GM23338 (cell line): ENCODE data around the gene SLC25A17. TPM values are rescaled to one million over a fixed set of nuclear protein-coding genes. Genes with fewer than 3 reads are reported as not detected.

Experiments used
- ATAC-seq: fragments of 200-7000 bp; cut with Tn5 transposase; 3 replicates; pipeline ENCODE4 v1.9.1; 2020
- DNase-seq: peaks from one replicate; pipeline ENCODE4 v3.0.0-alpha.2; 2015; ENCODE audit warnings: low spot score
- H2AFZ ChIP-seq: fragments of 200-600 bp; sonication (generic); 2 replicates; pipeline ENCODE4 v1.8.0; 2016; ENCODE audit warnings: antibody characterized with exemption, mild to moderate bottlenecking, moderate library complexity
- H3F3A ChIP-seq: fragments of 200-600 bp; sonication (generic); replicated peaks from 2 replicates; pipeline ENCODE4 v1.8.0; 2017; ENCODE audit warnings: antibody characterized with exemption, mixed run types, low read depth
- H3K27ac ChIP-seq: fragments of 200-600 bp; sonication (generic); 2 replicates; pipeline ENCODE4 v1.6.1; 2016; ENCODE audit warnings: low read depth
- H3K27me3 ChIP-seq: fragments of 200-600 bp; sonication (generic); 2 replicates; pipeline ENCODE4 v1.8.0; 2016; ENCODE audit warnings: mild to moderate bottlenecking, mixed run types, moderate library complexity; ENCODE audit not compliant: insufficient read depth
- H3K36me3 ChIP-seq: fragments of 200-600 bp; sonication (generic); 2 replicates; pipeline ENCODE4 v1.8.0; 2016; ENCODE audit warnings: mild to moderate bottlenecking; ENCODE audit not compliant: insufficient read depth
- H3K4me1 ChIP-seq: fragments of 200-600 bp; sonication (generic); 2 replicates; pipeline ENCODE4 v1.8.0; 2016; ENCODE audit warnings: mild to moderate bottlenecking, moderate library complexity; ENCODE audit not compliant: insufficient read depth
- H3K4me2 ChIP-seq: fragments of 200-600 bp; sonication (generic); 2 replicates; pipeline ENCODE4 v1.7.1; 2017; ENCODE audit warnings: mixed run types
- H3K4me3 ChIP-seq: fragments of 200-600 bp; sonication (generic); 2 replicates; pipeline ENCODE4 v1.6.1; 2016; ENCODE audit warnings: mixed run types
- H3K79me2 ChIP-seq: fragments of 200-600 bp; sonication (generic); replicated peaks from 2 replicates; pipeline ENCODE4 v1.8.0; 2017; ENCODE audit warnings: mild to moderate bottlenecking; ENCODE audit not compliant: insufficient read depth
- H3K9me2 ChIP-seq: fragments of 200-600 bp; sonication (generic); 2 replicates; pipeline ENCODE4 v1.8.0; 2017; ENCODE audit not compliant: insufficient read depth
- H4K20me1 ChIP-seq: fragments of 200-600 bp; sonication (generic); replicated peaks from 2 replicates; pipeline ENCODE4 v1.8.0; 2017; ENCODE audit warnings: mild to moderate bottlenecking; ENCODE audit not compliant: insufficient read depth
- H3K27ac Mint-ChIP-seq: 2 replicates; pipeline ENCODE4 v1.8.0; 2020; ENCODE audit warnings: inconsistent platforms, mild to moderate bottlenecking, moderate library complexity, mixed read lengths
- H3K27me3 Mint-ChIP-seq: 3 replicates; pipeline ENCODE4 v1.8.0; 2022; ENCODE audit warnings: low read depth, mild to moderate bottlenecking, moderate library complexity, mixed read lengths, inconsistent platforms; ENCODE audit not compliant: insufficient read depth, poor library complexity
- H3K36me3 Mint-ChIP-seq: 3 replicates; pipeline ENCODE4 v1.8.0; 2021; ENCODE audit warnings: low read depth, mild to moderate bottlenecking, inconsistent platforms, moderate library complexity, mixed read lengths
- H3K4me1 Mint-ChIP-seq: 3 replicates; pipeline ENCODE4 v1.8.0; 2020; ENCODE audit warnings: mild to moderate bottlenecking, inconsistent platforms, mixed read lengths
- H3K4me3 Mint-ChIP-seq: 3 replicates; pipeline ENCODE4 v1.8.0; 2021; ENCODE audit warnings: moderate library complexity, mild to moderate bottlenecking, inconsistent platforms, mixed read lengths
- H3K9me3 Mint-ChIP-seq: 3 replicates; pipeline ENCODE4 v1.8.0; 2020; ENCODE audit warnings: moderate library complexity, mild to moderate bottlenecking, inconsistent platforms, mixed read lengths
- CTCF ChIP-seq, 2 experiments: fragments of 200-600 bp in 1 of 2; sonication (generic) in 1 of 2; conservative IDR thresholded peaks; 2 replicates each; pipeline versions ENCODE4 v1.5.1 to v1.6.1; 2016 to 2017; ENCODE audit warnings: antibody characterized with exemption in 2 of 2, low read depth in 2 of 2, mild to moderate bottlenecking in 2 of 2, moderate library complexity in 1 of 2
- ETS1 ChIP-seq: IDR thresholded peaks from 2 replicates; pipeline ENCODE4 v1.6.1; 2016; ENCODE audit warnings: antibody characterized with exemption
- EZH2phosphoT487 ChIP-seq: fragments of 200-600 bp; sonication (generic); IDR thresholded peaks from one replicate; pipeline ENCODE4 v1.8.1; 2018; ENCODE audit warnings: antibody characterized with exemption; ENCODE audit not compliant: unreplicated experiment
- JUNB ChIP-seq: IDR thresholded peaks from one replicate; pipeline ENCODE4 v1.6.1; 2016; ENCODE audit warnings: antibody characterized with exemption; ENCODE audit not compliant: unreplicated experiment
- NANOG ChIP-seq: IDR thresholded peaks from 2 replicates; pipeline ENCODE4 v1.6.1; 2016; ENCODE audit warnings: antibody characterized with exemption, borderline replicate concordance
- POLR2AphosphoS5 ChIP-seq: IDR thresholded peaks from 2 replicates; pipeline ENCODE4 v1.6.1; 2016; ENCODE audit warnings: antibody characterized with exemption, low read depth
- STAT1 ChIP-seq: IDR thresholded peaks from one replicate; pipeline ENCODE4 v1.6.1; 2016; ENCODE audit warnings: antibody characterized with exemption; ENCODE audit not compliant: unreplicated experiment
- polyA plus RNA-seq: library from polyadenylated mRNA; unstranded; fragments of >200 nt; fragmentation: Nextera tagmentation; extraction: Ambion mirVana; gene quantifications from 2 replicates; pipeline ENCODE4 v1.2.1, GENCODE V29; 2016
- total RNA-seq: library from RNA; depleted of rRNA; stranded (reverse); fragments of >200 nt; shearing (Covaris generic); gene quantifications from 2 replicates; pipeline ENCODE4 v1.2.3, GENCODE V29; 2014
- TF ChIP-seq, protein P1 (sequence below): fragments of 250-450 bp; sonication (Bioruptor Pico); IDR thresholded peaks from 2 replicates; pipeline ENCODE4 v1.5.0; 2020; ENCODE audit warnings: mild to moderate bottlenecking, moderate library complexity

SLC25A17 gene
- total and polyA plus RNA-seq, 2 experiments from 2014 or later = 35.4 to 43.6 TPM

- TF ChIP-seq, protein P1, sequence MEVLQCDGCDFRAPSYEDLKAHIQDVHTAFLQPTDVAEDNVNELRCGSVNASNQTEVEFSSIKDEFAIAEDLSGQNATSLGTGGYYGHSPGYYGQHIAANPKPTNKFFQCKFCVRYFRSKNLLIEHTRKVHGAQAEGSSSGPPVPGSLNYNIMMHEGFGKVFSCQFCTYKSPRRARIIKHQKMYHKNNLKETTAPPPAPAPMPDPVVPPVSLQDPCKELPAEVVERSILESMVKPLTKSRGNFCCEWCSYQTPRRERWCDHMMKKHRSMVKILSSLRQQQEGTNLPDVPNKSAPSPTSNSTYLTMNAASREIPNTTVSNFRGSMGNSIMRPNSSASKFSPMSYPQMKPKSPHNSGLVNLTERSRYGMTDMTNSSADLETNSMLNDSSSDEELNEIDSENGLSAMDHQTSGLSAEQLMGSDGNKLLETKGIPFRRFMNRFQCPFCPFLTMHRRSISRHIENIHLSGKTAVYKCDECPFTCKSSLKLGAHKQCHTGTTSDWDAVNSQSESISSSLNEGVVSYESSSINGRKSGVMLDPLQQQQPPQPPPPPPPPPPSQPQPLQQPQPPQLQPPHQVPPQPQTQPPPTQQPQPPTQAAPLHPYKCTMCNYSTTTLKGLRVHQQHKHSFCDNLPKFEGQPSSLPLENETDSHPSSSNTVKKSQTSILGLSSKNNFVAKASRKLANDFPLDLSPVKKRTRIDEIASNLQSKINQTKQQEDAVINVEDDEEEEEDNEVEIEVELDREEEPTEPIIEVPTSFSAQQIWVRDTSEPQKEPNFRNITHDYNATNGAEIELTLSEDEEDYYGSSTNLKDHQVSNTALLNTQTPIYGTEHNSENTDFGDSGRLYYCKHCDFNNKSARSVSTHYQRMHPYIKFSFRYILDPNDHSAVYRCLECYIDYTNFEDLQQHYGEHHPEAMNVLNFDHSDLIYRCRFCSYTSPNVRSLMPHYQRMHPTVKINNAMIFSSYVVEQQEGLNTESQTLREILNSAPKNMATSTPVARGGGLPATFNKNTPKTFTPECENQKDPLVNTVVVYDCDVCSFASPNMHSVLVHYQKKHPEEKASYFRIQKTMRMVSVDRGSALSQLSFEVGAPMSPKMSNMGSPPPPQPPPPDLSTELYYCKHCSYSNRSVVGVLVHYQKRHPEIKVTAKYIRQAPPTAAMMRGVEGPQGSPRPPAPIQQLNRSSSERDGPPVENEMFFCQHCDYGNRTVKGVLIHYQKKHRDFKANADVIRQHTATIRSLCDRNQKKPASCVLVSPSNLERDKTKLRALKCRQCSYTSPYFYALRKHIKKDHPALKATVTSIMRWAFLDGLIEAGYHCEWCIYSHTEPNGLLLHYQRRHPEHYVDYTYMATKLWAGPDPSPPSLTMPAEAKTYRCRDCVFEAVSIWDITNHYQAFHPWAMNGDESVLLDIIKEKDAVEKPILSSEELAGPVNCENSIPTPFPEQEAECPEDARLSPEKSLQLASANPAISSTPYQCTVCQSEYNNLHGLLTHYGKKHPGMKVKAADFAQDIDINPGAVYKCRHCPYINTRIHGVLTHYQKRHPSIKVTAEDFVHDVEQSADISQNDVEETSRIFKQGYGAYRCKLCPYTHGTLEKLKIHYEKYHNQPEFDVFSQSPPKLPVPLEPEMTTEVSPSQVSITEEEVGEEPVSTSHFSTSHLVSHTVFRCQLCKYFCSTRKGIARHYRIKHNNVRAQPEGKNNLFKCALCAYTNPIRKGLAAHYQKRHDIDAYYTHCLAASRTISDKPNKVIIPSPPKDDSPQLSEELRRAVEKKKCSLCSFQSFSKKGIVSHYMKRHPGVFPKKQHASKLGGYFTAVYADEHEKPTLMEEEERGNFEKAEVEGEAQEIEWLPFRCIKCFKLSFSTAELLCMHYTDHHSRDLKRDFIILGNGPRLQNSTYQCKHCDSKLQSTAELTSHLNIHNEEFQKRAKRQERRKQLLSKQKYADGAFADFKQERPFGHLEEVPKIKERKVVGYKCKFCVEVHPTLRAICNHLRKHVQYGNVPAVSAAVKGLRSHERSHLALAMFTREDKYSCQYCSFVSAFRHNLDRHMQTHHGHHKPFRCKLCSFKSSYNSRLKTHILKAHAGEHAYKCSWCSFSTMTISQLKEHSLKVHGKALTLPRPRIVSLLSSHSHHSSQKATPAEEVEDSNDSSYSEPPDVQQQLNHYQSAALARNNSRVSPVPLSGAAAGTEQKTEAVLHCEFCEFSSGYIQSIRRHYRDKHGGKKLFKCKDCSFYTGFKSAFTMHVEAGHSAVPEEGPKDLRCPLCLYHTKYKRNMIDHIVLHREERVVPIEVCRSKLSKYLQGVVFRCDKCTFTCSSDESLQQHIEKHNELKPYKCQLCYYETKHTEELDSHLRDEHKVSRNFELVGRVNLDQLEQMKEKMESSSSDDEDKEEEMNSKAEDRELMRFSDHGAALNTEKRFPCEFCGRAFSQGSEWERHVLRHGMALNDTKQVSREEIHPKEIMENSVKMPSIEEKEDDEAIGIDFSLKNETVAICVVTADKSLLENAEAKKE = no peak
- TF ChIP-seq NANOG (no peak), EZH2phosphoT487 (no peak), POLR2AphosphoS5 (no peak)
These were observed 42.9 kb upstream of the SLC25A17 start, which contains the start of gene DNAJB7 (continued) for GRCh38 chr22:40862013-40862412.

DNA sequence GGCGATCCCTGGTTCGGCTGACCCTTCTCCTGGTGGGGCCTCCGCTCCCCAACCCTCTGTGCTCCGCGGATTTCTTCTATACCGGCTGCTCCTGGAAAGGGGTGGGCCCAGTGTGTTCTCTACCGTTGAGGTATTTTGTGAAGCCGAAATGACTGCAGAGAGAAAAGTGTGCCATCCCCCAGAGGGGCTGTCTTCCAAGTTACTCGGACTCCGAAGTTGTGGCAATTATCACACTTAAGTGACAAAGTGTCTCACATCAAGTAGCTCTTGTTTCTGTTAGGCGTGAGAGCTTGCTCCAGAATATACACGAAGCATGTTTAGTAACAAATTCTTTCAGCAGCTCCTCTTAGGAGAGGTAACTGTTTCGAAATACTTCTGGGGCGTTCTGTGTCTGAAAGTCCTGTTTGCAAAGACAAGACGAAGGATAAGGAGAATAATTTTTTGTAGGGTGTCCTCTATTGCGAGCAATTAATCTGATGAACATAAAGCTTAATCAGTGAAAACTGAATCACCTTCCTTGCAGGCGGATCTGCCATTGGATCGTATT lies 38.2 kb upstream of the SLC25A17 start:
- H3K9me2 ChIP-seq = no peaks in the 10 kb centered on the region
- H3K27ac ChIP-seq = peak overlapping the region; percentile 100
- no peaks in the 10 kb centered on the region; the same call in 1 of the 2 replicates for H3F3A ChIP-seq
- ATAC-seq (peak; percentile 22), DNase-seq (no peak)
- peak overlapping the region; percentile 92 for H3K4me3 ChIP-seq
- Mint-ChIP-seq H3K27me3 (peaks cover 6% of the 10 kb centered on the region), H3K36me3 (peaks cover 16% of the 10 kb centered on the region), H3K9me3 (no peaks in the 10 kb centered on the region), H3K27ac (peak overlapping the region; percentile 100), H3K4me1 (peaks cover 20% of the 10 kb centered on the region; the same call in 2 of the 3 replicates), H3K4me3 (peak overlapping the region; percentile 100)
- peak overlapping the region; percentile 56; the same call in 1 of the 2 replicates for H2AFZ ChIP-seq
- peaks cover 94% of the 10 kb centered on the region for H3K79me2 ChIP-seq
- TF ChIP-seq ETS1 (no peak), JUNB (no peak), STAT1 (no peak), CTCF (conservative IDR thresholded peaks at IDR 0.05; ENCODE audit: low read depth in 2 of 2) (no peak), NANOG (no peak)
- no peaks in the 10 kb centered on the region for H3K36me3 ChIP-seq
- peak overlapping the region; percentile 90 for H3K4me2 ChIP-seq
- peaks cover 29% of the 10 kb centered on the region for H3K4me1 ChIP-seq
- H4K20me1 ChIP-seq = peaks cover 13% of the 10 kb centered on the region
- H3K27me3 ChIP-seq = no peaks in the 10 kb centered on the region
